CD4-positive, alpha-beta T cell treated with Interleukin-12 subunit alpha and Interleukin-12 subunit beta, for 1 hour (primary cell): Measurements from ENCODE around the gene UBE3D.
A peak's percentile ranks its signal among the peaks of the same experiment; 100 is the strongest.

Experiments
- DNase-seq: peaks from one replicate; pipeline ENCODE4 v3.0.0-alpha.2; 2020

Gene UBE3D

GRCh38 chr6:83065511-83066192 is at the start of gene UBE3D:
UBE3D (minus strand) TSS chr6:83065841; CDS start chr6:83065718, 123 bp downstream.
- DNase-seq: peak; percentile 91

GRCh38 chr6:83114164-83114563 is 48.5 kb upstream of the UBE3D start:
- DNase-seq: no peak

- DNase-seq: no peak
Measured at GRCh38 chr6:83113258-83113657, 47.6 kb upstream of the UBE3D start.

- DNase-seq: no peak
Measured at GRCh38 chr6:83108378-83108777, 42.7 kb upstream of the UBE3D start.

- DNase-seq: no peak
Measured at GRCh38 chr6:83098589-83098988, 32.9 kb upstream of the UBE3D start.

GRCh38 chr6:83097675-83098074 is 32.0 kb upstream of the UBE3D start:
- DNase-seq: no peak

- DNase-seq: no peak
Measured at GRCh38 chr6:83097204-83097603, 31.6 kb upstream of the UBE3D start.

GRCh38 chr6:83096791-83097190 is 31.1 kb upstream of the UBE3D start:
- DNase-seq: no peak

- DNase-seq: no peak
Measured at GRCh38 chr6:83092756-83093399, 27.2 kb upstream of the UBE3D start.

- no peak for DNase-seq
Measured at GRCh38 chr6:83086751-83087150, 21.1 kb upstream of the UBE3D start.

GRCh38 chr6:83083476-83083875 is 17.8 kb upstream of the UBE3D start:
- DNase-seq: no peak

- DNase-seq: no peak
Measured at GRCh38 chr6:83073615-83074014, 8.0 kb upstream of the UBE3D start.

- DNase-seq: no peak
Measured at GRCh38 chr6:83072726-83073125, 7.1 kb upstream of the UBE3D start.

GRCh38 chr6:83071707-83072106 is 6.1 kb upstream of the UBE3D start:
- DNase-seq: no peak

GRCh38 chr6:83071023-83071422 is 5.4 kb upstream of the UBE3D start:
- no peak for DNase-seq

- DNase-seq: no peak
Measured at GRCh38 chr6:83069633-83070032, 4.0 kb upstream of the UBE3D start.

- no peak for DNase-seq
Measured at GRCh38 chr6:83068616-83069015, 3.0 kb upstream of the UBE3D start.

- peak; percentile 96 for DNase-seq
Measured at GRCh38 chr6:83067448-83068439, 2.1 kb upstream of the UBE3D start, which contains the start of gene DOP1A. DOP1A (plus strand) TSS chr6:83067671; CDS start chr6:83096978, 29,307 bp downstream.

GRCh38 chr6:83062225-83062624 is 3.4 kb downstream of the UBE3D start:
- DNase-seq: no peak

- no peak for DNase-seq
Measured at GRCh38 chr6:83061190-83061589, 4.5 kb downstream of the UBE3D start.

GRCh38 chr6:83057705-83058321 is 7.8 kb downstream of the UBE3D start:
- peak; percentile 17 for DNase-seq

GRCh38 chr6:83055366-83055964 is 10.2 kb downstream of the UBE3D start:
- peak; percentile 53 for DNase-seq
